ENCODE measurements around the gene TCERG1L. TPM values are rescaled to one million over a fixed set of nuclear protein-coding genes. Genes with fewer than 3 reads are reported as not detected.

The TCERG1L gene, protein sequence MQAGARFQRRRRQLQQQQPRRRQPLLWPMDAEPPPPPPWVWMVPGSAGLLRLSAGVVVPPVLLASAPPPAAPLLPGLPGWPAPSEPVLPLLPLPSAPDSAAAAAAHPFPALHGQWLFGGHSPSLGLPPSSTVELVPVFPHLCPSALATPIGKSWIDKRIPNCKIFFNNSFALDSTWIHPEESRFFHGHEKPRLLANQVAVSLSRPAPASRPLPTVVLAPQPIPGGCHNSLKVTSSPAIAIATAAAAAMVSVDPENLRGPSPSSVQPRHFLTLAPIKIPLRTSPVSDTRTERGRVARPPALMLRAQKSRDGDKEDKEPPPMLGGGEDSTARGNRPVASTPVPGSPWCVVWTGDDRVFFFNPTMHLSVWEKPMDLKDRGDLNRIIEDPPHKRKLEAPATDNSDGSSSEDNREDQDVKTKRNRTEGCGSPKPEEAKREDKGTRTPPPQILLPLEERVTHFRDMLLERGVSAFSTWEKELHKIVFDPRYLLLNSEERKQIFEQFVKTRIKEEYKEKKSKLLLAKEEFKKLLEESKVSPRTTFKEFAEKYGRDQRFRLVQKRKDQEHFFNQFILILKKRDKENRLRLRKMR
- not detected in 5 replicates for total RNA-seq (2022; extraction: Qiagen RNA extraction)

DNA sequence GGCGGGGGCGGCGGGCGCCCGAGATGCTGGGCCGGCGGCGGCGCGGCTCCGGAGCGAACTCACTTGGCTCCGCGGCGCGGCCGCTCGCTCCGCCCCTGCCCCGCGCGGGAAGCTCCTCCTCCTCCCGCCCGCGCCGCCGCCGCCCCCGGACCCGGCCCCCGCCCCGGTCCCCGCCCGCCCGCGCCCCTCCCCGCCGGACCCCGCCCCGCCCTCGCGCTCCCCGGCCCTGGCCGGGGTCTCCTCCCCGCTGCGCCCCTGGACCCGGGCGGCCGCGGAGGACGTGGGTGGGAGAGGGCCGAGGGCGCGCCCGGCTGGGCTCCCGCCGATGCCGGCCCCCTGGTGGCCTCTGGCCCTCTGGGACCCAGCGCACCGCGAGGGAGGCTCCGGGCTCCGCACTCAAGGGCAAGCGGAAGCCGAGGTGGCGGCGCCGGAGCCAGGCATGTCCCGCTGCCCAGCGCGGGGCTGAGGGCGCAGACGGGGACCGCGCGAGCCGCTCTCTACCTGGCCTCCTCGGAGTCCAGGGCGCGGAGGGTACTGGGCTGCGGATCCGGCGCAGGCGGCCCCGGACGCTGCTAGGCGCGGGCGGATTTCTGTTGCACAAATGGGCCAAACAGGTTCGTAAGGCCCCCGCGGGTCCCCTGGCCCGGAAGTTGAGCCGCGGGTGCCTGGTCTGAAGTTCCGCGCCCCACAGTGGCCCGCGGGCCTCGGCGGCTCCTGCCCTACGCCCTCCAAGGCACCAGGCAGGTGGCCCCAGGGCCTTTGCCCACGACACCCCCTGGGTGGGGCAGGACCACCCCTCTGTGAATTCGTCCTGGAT, at the start of gene TCERG1L:
Gene TCERG1L, minus strand, starts transcription at position 61 of the 817 bp plus-strand sequence. CDS start 86 bp downstream, outside the sequence.

